Measurements from ENCODE around the gene OTOGL.
"Not testable (repeated sequence)": the region's sequence is repeated elsewhere in the genome, so short reads cannot be mapped to it uniquely, and the experiment has no call there.

The OTOGL gene

DNA sequence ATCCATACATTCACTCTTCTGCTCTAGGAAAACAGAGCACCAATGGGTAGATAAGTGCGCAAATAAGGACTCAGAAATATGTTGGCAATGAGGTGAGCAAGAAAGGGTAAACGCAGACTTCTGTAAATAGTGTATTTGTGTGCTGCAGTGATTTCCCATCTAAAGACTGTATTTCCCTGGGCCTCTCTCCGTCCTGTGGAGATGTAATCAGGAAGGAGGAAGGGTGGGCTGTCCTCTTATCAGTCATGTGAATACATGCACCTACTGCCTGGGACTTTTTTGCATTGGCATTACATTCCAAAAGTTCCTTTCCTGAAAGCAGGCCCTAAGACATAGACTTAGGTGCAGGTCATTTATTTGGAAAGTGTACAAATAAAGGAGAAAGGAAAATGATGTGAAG, 114.5 kb downstream of the OTOGL start:
- in situ Hi-C loops (cut with MboI; ENCODE audit: low sequenced_read_pairs), result no loop called here

DNA sequence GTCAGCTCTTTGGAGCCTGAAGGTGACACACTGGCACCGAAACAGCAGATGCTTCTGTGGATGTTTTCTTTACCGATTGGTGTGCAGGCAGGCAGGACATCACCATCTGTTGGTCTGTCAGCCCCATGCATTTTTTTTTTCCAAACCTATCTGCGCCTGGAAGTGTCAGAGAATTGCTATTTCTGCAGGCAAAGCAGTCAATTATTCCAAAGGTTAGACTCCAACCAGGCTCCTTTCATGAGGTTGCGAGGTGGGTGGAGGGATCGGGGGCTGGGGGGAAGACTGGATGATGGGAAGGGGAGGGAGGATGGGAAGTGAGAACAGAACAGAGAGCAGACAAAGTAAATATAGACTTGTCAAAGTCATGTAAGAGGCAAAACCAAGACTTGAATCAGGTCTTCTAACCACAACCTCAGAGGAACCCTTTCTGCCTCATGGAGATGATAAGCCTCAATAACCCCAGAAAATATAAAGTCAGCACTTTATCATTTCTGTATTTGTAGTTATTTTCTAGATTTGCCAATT, 117.7 kb downstream of the OTOGL start:
- in situ Hi-C loops (cut with MboI; ENCODE audit: low sequenced_read_pairs), result no loop called here

DNA sequence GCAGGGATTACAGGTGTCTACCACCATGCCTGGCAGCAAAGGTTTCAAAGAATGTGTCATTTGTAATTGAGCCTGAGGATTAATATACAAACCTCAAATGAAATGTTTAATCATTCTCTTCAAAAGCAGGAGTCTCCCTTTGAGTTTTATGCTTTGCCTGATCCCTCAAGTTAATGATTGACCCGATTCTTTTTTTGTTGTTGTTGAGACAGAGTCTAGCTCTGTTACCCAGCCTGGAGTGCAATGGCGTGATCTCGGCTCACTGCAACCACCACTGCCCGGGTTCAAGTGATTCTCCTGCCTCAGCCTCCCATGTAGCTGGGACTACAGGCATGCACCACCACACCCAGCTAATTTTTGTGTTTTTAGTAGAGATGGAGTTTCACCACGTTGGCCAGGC, 119.6 kb downstream of the OTOGL start:
- in situ Hi-C loops (cut with MboI; ENCODE audit: low sequenced_read_pairs), result not testable (repeated sequence)

DNA sequence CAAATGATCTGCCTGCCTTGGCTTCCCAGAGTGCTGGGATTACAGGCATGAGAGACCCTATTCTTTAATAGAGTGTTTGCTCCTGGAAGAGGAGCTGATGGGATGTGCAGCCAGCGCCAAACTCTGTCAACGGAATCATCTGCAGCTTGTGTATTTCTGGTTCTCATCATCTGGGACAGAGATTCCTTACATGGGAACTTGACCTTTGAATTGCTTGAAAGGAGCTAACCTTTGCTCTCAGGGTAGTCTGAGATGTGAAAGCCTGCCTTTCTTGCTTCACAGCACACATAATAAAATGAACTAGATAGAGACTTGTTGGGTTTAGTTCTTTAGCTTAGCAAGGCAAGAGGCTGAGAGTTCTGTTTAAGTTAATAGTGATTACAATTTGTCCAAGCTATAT, 120.0 kb downstream of the OTOGL start:
- in situ Hi-C loops (cut with MboI; ENCODE audit: low sequenced_read_pairs), result no loop called here

DNA sequence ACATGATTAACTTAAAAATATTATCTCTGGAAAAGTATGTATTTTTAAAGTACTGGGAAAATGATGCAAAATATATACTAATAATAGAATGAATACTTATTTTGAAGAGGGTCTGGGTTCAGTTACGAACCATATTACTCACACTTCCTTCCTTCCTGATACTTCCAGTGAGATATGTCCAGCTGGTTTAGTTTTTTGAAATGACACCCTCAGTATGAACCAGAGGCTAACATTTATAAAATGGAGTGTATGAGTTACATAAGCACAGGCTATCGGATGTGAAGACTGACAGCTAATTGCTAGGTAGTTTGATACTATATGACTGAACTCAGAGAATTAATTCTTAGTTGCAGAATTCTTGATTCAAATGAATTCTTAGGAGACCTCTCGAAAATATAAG, 122.9 kb downstream of the OTOGL start:
- in situ Hi-C loops (cut with MboI; ENCODE audit: low sequenced_read_pairs), result no loop called here

DNA sequence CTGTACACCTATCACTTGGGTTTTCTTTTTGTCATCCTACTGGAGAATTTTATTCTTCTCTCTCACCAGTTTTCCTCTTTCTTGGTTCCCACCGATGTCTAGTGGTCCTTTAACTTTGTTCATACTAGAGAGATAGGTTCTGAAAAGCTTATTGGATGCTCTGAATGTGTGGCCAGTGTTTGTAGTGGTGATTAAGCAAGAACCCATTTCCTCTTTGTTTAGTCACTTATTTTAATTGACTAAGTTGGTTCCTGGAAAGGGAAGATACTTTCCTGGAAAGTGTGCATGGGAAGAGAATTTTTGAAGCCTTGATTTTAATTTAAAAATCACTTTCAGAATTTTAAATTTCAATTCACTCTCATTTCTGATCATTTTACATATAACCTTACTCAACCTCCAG, 127.2 kb downstream of the OTOGL start:
- in situ Hi-C loops (cut with MboI; ENCODE audit: low sequenced_read_pairs), result no loop called here

DNA sequence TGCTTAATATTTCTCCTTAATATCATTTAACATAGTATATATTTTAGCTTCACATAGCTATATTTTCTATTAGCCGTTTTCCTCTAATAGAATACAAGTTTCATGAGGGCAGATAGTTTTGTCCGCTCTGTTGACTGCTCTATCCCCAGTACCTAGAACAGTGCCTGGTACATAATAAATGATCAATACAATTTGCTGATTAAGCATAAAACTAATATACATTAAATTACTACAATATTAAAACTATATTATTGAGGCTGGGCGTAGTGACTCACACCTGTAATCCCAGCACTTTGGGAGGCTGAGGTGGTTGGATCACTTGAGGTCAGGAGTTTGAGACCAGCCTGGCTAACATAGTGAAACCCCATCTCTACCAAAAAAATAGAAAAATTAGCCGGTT, 128.6 kb downstream of the OTOGL start:
- in situ Hi-C loops (cut with MboI; ENCODE audit: low sequenced_read_pairs), result not testable (repeated sequence)

DNA sequence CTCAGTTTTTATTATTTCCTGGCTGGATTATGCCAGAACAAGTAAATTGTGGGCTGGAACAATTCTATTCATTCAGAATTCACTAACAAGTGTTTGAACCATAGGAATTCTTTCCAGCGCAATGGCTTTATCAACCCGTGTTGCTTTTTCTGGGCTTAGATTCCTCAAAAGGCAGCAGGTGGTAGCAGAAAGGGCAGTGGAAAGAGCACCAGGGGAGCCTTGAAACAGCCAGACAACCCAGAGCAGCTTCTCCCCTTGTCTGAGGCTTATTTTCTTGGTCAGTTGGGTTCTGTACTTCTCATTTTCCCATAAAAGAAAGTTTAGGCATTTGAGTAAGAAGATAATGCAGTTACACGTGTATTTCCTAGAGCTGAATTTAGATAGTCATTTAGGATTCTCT, 130.7 kb downstream of the OTOGL start:
- in situ Hi-C loops (cut with MboI; ENCODE audit: low sequenced_read_pairs), result no loop called here

DNA sequence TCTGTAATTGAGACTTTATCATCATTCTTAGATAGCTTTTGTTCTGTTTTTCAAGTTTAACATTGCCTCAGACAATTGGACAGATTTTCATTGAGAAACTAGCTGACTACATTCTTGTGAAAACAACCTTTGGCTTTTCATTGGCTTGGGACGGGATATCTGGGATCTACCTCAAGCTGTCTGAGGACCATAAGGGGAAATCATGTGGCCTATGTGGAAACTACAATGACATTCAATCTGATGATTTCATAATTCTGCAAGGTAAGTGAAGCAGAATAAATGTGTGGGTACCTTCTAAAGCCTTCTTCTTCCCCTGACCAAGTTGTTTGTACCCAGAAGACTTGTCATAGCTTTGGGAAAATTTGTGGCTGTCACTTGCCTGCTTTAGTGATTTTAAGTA, 133.5 kb downstream of the OTOGL start:
- in situ Hi-C loops (cut with MboI; ENCODE audit: low sequenced_read_pairs), result no loop called here

DNA sequence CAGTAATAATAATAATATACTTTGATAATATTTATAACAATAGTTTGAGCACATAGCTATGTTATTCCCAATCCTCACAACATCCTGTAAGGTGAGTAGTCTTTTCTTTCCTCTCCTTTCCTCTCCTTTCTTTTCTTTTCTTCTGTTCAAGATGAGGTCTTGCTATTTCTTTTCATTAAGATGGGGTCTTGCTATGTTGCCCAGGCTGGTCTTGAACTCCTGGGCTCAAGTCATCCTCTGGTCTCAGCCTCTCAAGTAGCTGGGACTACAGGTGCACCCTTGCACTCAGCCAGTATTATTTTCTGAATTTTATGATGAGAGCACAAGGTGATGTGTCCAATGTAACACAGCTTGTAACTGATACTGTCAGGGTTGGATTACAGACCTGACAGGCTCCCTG, 134.6 kb downstream of the OTOGL start:
- in situ Hi-C loops (cut with MboI; ENCODE audit: low sequenced_read_pairs), result no loop called here

DNA sequence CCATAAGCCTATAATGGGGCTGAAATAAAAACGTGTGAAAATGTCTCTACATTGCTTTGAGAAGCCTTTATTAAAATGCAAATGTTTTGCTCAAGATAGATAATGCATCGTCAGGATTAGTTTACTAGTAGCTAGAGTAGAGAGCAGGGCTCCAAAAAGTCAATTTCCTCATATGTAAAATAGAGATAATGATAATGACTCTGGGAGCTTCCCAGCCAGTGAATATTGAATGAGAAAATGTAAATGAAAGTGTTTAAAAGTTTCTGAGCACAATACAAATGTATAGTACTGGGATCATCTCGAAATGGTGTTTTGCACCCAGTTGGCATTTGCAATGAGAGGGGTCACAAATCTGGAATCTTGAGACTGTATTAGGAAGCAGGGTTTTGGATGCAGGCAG, 135.3 kb downstream of the OTOGL start:
- in situ Hi-C loops (cut with MboI; ENCODE audit: low sequenced_read_pairs), result no loop called here

DNA sequence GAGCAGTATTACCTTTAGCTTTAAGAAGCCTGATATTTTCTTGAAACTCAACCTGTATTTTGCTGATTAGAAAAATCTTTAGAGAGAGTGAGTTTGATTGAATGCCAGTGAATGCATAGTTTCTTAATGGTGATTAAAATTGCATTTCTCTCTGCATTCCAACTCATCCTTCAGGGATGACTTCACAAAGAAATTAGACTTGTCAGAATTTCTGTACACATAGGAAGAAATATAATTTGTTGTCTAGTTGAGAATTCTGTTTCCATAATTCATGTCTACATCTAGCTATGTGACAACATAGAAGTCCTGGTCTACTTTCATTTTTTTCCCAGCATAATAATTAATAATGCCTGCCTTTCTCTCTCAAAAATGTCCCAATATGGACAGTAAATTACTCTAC, 136.6 kb downstream of the OTOGL start:
- in situ Hi-C loops (cut with MboI; ENCODE audit: low sequenced_read_pairs), result no loop called here

DNA sequence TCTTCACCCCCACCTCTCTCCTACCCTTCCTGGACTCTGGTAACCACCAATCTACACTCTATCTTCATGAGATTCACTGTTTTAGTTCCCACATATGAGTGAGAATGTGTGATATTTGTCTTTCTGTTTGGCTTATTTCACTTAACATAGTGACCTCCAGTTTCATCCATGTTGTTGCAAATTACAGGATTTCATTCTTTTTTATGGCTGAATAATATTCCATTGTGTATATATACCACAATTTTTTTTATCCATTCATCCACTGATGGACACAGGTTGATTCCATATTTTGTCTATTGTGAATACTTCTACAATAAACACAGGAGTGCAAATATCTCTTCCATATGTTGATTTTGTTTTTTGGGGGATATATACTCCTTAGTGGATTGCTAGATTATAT, 140.5 kb downstream of the OTOGL start:
- in situ Hi-C loops (cut with MboI; ENCODE audit: low sequenced_read_pairs), result no loop called here

DNA sequence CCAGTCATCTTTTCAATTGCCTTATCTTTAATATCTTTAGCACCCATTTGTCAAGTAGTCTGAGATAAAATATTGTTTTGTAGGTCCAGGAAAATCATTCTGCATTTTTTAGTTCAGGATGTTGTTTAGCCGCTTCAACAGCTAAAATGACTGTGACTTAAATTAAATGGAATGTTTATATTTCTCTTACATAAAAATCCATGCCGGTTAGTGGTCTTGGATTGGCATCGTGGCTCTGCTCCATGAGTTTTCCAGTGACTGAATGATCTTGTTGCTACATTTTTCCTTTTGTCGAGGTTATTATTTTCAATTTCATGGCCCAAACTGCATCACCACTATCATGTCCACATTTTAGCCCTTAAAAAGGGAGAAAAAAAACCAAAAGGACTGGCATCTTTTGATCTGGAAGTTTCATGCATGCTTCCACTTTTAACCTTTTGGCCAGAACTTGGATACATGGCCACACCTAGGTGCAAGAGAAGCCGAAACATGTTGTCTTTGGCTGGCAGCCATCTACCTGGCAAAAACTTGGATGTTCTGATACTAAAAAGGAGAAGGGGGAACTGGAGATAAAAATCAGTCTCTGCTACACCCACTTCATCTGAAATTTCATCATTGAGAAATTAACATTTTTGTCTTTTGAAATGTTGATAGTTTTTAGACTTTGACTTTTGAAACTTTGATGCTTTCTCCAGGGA, 142.4 kb downstream of the OTOGL start:
- in situ Hi-C loops (cut with MboI; ENCODE audit: low sequenced_read_pairs), result no loop called here

DNA sequence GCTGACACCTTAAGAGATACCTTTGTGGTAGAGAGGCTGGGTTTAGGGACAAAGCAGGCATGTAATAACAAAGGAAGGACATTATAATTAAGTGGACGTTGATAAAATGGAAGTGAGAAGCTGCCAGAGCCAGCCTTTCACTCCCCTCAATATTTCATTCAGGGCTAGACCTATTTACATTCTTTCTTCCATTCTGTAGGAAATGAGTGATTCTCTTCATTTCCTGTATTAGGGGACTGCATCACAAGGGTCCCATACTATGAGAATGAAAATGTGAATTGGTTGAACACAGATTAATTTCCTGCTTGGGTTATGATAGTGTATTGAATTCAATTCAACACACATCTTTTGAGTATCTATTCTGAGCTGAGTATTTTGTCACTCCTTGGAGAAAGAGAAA, 143.0 kb downstream of the OTOGL start:
- in situ Hi-C loops (cut with MboI; ENCODE audit: low sequenced_read_pairs), result no loop called here

DNA sequence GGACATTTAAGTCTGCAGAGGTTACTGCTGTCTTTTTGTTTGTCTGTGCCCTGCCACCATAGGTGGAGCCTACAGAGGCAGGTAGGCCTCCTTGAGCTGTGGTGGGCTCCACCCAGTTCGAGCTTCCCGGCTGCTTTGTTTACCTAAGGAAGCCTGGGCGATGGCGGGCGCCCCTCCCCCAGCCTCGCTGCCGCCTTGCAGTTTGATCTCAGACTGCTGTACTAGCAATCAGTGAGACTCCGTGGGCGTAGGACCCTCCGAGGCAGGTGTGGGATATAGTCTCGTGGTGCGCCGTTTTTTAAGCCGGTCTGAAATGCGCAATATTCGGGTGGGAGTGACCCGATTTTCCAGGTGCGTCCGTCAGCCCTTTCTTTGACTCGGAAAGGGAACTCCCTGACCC, 150.2 kb downstream of the OTOGL start:
- in situ Hi-C loops (cut with MboI; ENCODE audit: low sequenced_read_pairs), result not testable (repeated sequence)

DNA sequence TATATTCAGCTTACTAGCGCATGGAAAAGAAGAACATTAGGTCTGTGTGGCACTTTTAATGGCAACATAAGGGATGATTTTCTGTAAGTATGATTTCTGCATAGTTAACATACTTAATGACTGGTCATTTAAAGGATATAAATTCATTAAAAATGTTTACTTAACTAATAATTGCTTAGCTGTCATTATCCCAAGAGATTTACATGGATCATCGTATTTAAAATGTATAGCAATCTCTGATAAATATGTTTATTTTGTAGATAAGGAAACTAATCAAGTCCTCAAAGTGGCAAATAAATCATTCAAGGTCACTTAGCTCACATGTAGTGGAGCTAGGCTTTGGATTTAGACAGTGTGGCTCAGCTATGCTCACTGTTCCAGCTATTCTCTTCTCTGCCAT, 158.6 kb downstream of the OTOGL start:
- in situ Hi-C loops (cut with MboI; ENCODE audit: low sequenced_read_pairs), result no loop called here

DNA sequence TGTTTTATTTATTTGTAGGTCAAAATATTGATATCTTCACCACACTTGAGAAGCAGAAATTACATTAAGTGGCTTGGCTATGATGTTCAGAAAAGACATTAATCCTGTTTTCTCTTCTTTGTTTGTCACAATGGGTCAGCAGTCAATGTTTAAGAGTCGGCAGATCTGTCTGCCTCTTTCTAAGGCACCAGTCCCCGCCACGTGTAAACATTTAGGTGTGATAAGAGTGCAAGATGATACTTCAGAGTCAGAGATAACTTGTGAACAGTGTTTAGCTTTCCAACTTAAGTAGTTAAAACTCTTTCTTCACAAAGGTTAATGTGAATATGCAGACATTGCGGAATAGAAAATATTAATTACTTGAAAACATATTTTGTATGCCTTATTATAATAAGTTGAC, 160.9 kb downstream of the OTOGL start:
- in situ Hi-C loops (cut with MboI; ENCODE audit: low sequenced_read_pairs), result no loop called here

DNA sequence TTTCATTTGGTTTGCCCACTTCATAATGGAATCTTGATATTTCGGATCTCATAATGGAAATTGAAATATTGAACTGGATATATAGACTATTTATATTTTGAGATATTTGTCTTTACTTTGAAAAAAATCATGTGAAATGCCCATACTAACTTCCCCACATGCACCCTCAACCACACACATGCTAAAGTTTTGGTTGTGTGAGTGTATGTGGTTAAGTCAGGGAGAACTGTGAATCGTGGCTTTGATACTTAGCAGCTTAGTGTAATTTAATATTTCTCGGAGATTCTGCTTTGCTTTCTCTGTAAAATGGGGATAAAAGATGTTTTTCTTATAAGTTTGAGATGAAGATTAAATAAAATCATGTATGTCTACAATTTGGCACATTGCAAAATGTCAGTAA, 162.1 kb downstream of the OTOGL start:
- in situ Hi-C loops (cut with MboI; ENCODE audit: low sequenced_read_pairs), result no loop called here

DNA sequence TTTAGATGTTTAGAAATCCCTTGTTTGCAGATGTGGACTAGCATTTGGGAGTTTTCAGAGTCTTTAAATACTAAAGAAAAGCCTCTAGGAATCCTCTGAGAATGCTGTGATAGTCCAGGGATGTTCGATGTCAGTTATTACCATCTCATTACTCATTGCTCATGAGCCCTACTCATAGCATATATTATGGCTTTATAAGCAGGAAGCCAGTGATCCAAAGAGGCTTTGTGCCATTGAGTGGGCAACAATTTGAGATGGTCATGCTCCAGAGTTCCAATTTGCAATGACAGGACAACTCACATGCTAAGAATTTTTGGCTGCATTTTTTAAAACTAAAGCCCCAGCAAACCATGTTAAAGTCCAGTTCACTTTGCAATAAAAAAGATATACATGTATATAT, 163.0 kb downstream of the OTOGL start:
- in situ Hi-C loops (cut with MboI; ENCODE audit: low sequenced_read_pairs), result no loop called here

DNA sequence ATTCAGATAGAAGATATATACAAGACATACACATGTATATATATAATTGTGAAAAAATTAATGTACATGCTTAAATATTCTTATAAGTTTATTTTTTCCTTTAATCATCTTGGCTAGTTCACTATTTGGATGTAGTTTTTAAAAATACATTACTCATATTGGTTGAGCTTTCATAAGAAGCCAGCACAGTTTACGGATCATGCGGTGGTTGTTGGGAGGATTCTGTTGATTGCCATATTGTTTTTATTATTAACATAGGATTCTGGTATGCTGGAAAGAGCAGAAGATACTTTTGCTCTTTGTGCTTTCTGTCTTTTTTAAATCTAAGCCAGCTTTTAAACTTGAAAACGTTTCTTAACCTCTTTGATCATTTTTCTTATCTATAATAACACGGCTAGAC, 163.4 kb downstream of the OTOGL start:
- in situ Hi-C loops (cut with MboI; ENCODE audit: low sequenced_read_pairs), result no loop called here

DNA sequence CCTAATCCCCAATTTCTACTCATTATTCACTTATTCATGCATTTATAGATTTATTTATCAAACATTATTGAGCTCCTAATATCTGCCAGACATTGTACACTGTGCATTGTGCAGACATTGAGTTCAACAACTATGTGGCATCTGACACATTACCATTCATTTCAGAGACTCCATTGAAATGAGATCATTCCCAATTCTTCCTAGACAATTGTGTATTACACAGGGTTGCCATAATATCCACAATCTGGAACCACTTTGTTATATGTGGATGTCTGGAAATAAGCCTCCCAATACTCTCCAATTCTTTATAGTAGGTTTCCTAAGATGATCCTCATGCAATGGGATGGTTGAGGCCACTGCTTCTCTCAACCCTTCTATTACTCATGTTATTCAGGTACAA, 165.0 kb downstream of the OTOGL start:
- in situ Hi-C loops (cut with MboI; ENCODE audit: low sequenced_read_pairs), result no loop called here

DNA sequence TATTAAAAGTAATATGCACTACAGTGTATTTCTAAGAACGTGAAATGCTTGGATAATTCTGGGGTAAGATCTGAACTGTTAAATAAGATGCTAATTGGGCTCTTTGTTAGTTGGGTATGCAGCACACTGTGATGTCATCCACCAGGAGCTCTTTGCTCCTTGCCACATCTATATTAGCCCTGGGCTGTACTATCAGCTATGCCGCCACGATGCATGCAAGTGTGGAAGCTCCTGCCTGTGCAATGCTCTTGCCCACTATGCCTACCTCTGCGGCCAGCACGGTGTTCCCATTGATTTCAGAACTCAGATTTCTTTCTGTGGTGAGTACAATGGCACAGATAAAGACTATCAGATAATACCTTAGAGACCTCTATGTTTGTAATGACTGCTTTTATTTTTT, 165.6 kb downstream of the OTOGL start:
- in situ Hi-C loops (cut with MboI; ENCODE audit: low sequenced_read_pairs), result no loop called here
